BJ (cell line): ENCODE results near the gene GNGT2. TPM values are rescaled to one million over a fixed set of nuclear protein-coding genes. Genes with fewer than 3 reads are reported as not detected.

Experiments
- CTCF ChIA-PET: fragments of 350-600 bp; formaldehyde crosslinking; extraction: SDS; loops from one replicate; lab custom pipeline; 2021; ENCODE audit warnings: antibody characterized with exemption, inconsistent platforms; lab: Yijun Ruan, JAX
- POLR2A ChIA-PET: fragments of 300-600 bp; sonication (Branson Sonifier 250); formaldehyde crosslinking; extraction: SDS; loops from one replicate; lab custom pipeline; 2021; ENCODE audit warnings: antibody characterized with exemption; lab: Charles Lee
- DNase-seq: peaks from one replicate; pipeline ENCODE4 v3.0.0-alpha.2; 2011; ENCODE audit warnings: low read depth
- H3K27me3 ChIP-seq: 2 replicates; pipeline ENCODE4 v1.6.0; 2011; ENCODE audit warnings: low read length; ENCODE audit not compliant: control insufficient read depth, insufficient read depth
- H3K36me3 ChIP-seq: 2 replicates; pipeline ENCODE4 v1.5.1; 2011; ENCODE audit warnings: low read length; ENCODE audit not compliant: control insufficient read depth, insufficient read depth
- H3K4me3 ChIP-seq: 2 replicates; pipeline ENCODE4 v1.5.1; 2011; ENCODE audit warnings: low read depth, mild to moderate bottlenecking, control low read depth, low read length
- CTCF ChIP-seq: IDR thresholded peaks from 2 replicates; pipeline ENCODE4 v1.5.1; 2011; ENCODE audit warnings: low read depth, mild to moderate bottlenecking, control low read depth, inconsistent platforms, low read length, moderate library complexity; ENCODE audit not compliant: insufficient read depth
- polyA plus RNA-seq: library from polyadenylated mRNA; depleted of rRNA; stranded (reverse); fragments of >200 nt; gene quantifications from 2 replicates; pipeline ENCODE4 v1.2.3, GENCODE V29; 2011; rRNA removed

Gene GNGT2
- polyA plus RNA-seq, 1 experiment: 0.45 TPM

- POLR2A ChIA-PET: no interaction called here
- TF ChIP-seq CTCF: no peak
- H3K4me3 ChIP-seq: no peak overlapping the region
- H3K36me3 ChIP-seq: no peaks in the 10 kb centered on the region
- CTCF ChIA-PET: no interaction called here
- DNase-seq: no peak
- H3K27me3 ChIP-seq: peaks cover 12% of the 10 kb centered on the region
Measured at GRCh38 chr17:49165143-49165542, 45.2 kb downstream of the GNGT2 start.

GRCh38 chr17:49162866-49163265, 47.5 kb downstream of the GNGT2 start:
- Histone ChIP-seq H3K27me3 (peaks cover 8% of the 10 kb centered on the region), H3K4me3 (no peak overlapping the region), H3K36me3 (no peaks in the 10 kb centered on the region)
- POLR2A ChIA-PET: no interaction called here
- no peak for DNase-seq
- no peak for TF ChIP-seq CTCF
- CTCF ChIA-PET: interaction anchor here (1.5 kb wide), 1 partner anchor 17 kb away, joined by 7 read pairs; no protein-coding TSS in a partner anchor

GRCh38 chr17:49157784-49158183, 52.6 kb downstream of the GNGT2 start:
- Histone ChIP-seq H3K4me3 (no peak overlapping the region), H3K36me3 (no peaks in the 10 kb centered on the region), H3K27me3 (peaks cover 2% of the 10 kb centered on the region)
- CTCF ChIA-PET: interaction anchor here (0.6 to 1.0 kb wide), 2 partner anchors 21 to 415 kb away, joined by 3 to 4 read pairs; no protein-coding TSS in a partner anchor
- POLR2A ChIA-PET: no interaction called here
- no peak for TF ChIP-seq CTCF
- DNase-seq: no peak

GRCh38 chr17:49156256-49156655, 54.1 kb downstream of the GNGT2 start:
- no peak for DNase-seq
- Histone ChIP-seq H3K4me3 (no peak overlapping the region), H3K36me3 (no peaks in the 10 kb centered on the region), H3K27me3 (peaks cover 2% of the 10 kb centered on the region)
- ChIA-PET POLR2A (no interaction called here), CTCF (interaction anchor here (0.7 kb wide), 1 partner anchor 345 kb away, joined by 3 read pairs; no protein-coding TSS in a partner anchor)
- no peak for TF ChIP-seq CTCF

Other genes with a start within 250 kb of the GNGT2 start
- gene GIP, start 242.0 kb downstream of the GNGT2 start, polyA plus RNA-seq: 0.12 and 0.16 TPM in 2 replicates
- gene IGF2BP1, start 213.2 kb downstream of the GNGT2 start, polyA plus RNA-seq: 3.7 and 5.3 TPM in 2 replicates
- 0.05 and 0.12 TPM in 2 replicates for gene B4GALNT2, start 77.8 kb downstream of the GNGT2 start, polyA plus RNA-seq
- 0.71 and 1.5 TPM in 2 replicates for gene ABI3, start 133 bp upstream of the GNGT2 start, polyA plus RNA-seq
- gene PHOSPHO1, start 20.2 kb upstream of the GNGT2 start, polyA plus RNA-seq: 0.07 and 0.11 TPM in 2 replicates
- gene ZNF652, start 151.7 kb upstream of the GNGT2 start, polyA plus RNA-seq: 5.3 and 7.2 TPM in 2 replicates
- gene PHB1, start 204.3 kb upstream of the GNGT2 start, polyA plus RNA-seq: 261 and 369 TPM in 2 replicates